Fibroblast of lung (primary cell): ENCODE results near the gene EXOC2. TPM values are rescaled to one million over a fixed set of nuclear protein-coding genes. Genes with fewer than 3 reads are reported as not detected.

ENCODE experiments used
- DNase-seq, 2 donors: peaks; one replicate each; pipeline versions ENCODE4 v3.0.0 to v3.0.0-alpha.2; 2010; ENCODE audit warnings: low read depth in 2 of 2
- H2AFZ ChIP-seq: 2 replicates; pipeline ENCODE4 v1.5.1; 2012; ENCODE audit warnings: low read length, control low read depth, inconsistent platforms
- H3K27ac ChIP-seq: 2 replicates; pipeline ENCODE4 v1.5.1; 2011; ENCODE audit warnings: low read length, control low read depth; ENCODE audit not compliant: insufficient read depth
- H3K27me3 ChIP-seq: 2 replicates; pipeline ENCODE4 v1.5.1; 2011; ENCODE audit warnings: mild to moderate bottlenecking, low read length; ENCODE audit not compliant: control insufficient read depth, insufficient read depth
- H3K36me3 ChIP-seq: 2 replicates; pipeline ENCODE4 v1.5.1; 2011; ENCODE audit warnings: low read length; ENCODE audit not compliant: control insufficient read depth, insufficient read depth
- H3K4me1 ChIP-seq: 2 replicates; pipeline ENCODE4 v1.5.1; 2011; ENCODE audit warnings: low read length; ENCODE audit not compliant: control insufficient read depth, insufficient read depth; ENCODE audit errors: extremely low read depth
- H3K4me2 ChIP-seq: 2 replicates; pipeline ENCODE4 v1.5.1; 2011; ENCODE audit warnings: low read length, control low read depth; ENCODE audit not compliant: insufficient read depth; ENCODE audit errors: extremely low read depth
- H3K4me3 ChIP-seq, 4 experiments: fragments of 200-600 bp in 1 of 4; sonication (generic) in 1 of 4; replicated peaks in 1 of 4; 2 replicates each; pipeline ENCODE4 v1.5.1; 2011 to 2016; ENCODE audit warnings: low read length in 4 of 4, low read depth in 3 of 4, mild to moderate bottlenecking in 3 of 4, control low read depth in 2 of 4, inconsistent platforms in 1 of 4, mixed read lengths in 1 of 4; ENCODE audit not compliant: insufficient read depth in 1 of 4; ENCODE audit errors: control extremely low read depth in 1 of 4
- H3K79me2 ChIP-seq: 2 replicates; pipeline ENCODE4 v1.5.1; 2012; ENCODE audit warnings: mild to moderate bottlenecking, low read length, inconsistent platforms; ENCODE audit not compliant: control insufficient read depth, insufficient read depth
- H3K9ac ChIP-seq: 2 replicates; pipeline ENCODE4 v1.5.1; 2011; ENCODE audit warnings: mild to moderate bottlenecking, low read length, control low read depth; ENCODE audit not compliant: insufficient read depth
- H3K9me3 ChIP-seq: 2 replicates; pipeline ENCODE4 v1.5.1; 2012; ENCODE audit warnings: low read depth, low read length; ENCODE audit not compliant: control insufficient read depth, insufficient read depth
- H4K20me1 ChIP-seq: 2 replicates; pipeline ENCODE4 v1.5.1; 2011; ENCODE audit warnings: low read length; ENCODE audit not compliant: control insufficient read depth, insufficient read depth; ENCODE audit errors: extremely low read depth
- CTCF ChIP-seq, 2 donors: IDR thresholded peaks in 1 of 2; conservative IDR thresholded peaks in 1 of 2; 1 replicate in 1 of 2; 2 replicates in 1 of 2; pipeline ENCODE4 v1.5.1; 2011 to 2012; ENCODE audit warnings: low read length in 2 of 2, control low read depth in 1 of 2, inconsistent platforms in 1 of 2, low read depth in 1 of 2, mild to moderate bottlenecking in 1 of 2
- EZH2 ChIP-seq: IDR thresholded peaks from 2 replicates; pipeline ENCODE4 v1.5.1; 2012; ENCODE audit warnings: low read length, control low read depth, mild to moderate bottlenecking; ENCODE audit errors: missing control alignments
- polyA plus RNA-seq, 2 donors: library from polyadenylated mRNA; depleted of rRNA in 1 of 2; stranded (reverse) in 1 of 2; unstranded in 1 of 2; fragments of >200 nt; gene quantifications; 2 replicates each; pipeline ENCODE4 v1.2.1, GENCODE V29; 2011 to 2012; ENCODE audit warnings: missing spikeins in 1 of 2
- total RNA-seq: library from RNA; depleted of rRNA; stranded (reverse); fragments of >200 nt; gene quantifications from 2 replicates; pipeline ENCODE4 v1.2.1, GENCODE V29; 2014

EXOC2 gene
- total and polyA plus RNA-seq, 2 donors (not counting 1 experiment from before 2014, with no cell fraction given) = 19.7 to 42.3 TPM

- H3K27ac ChIP-seq = no peak overlapping the region
- H3K4me3 ChIP-seq = no peak overlapping the region
- H3K4me1 ChIP-seq = no peaks in the 10 kb centered on the region
- H3K36me3 ChIP-seq = no peaks in the 10 kb centered on the region
- H3K79me2 ChIP-seq = no peaks in the 10 kb centered on the region
- H4K20me1 ChIP-seq = no peaks in the 10 kb centered on the region
- TF ChIP-seq EZH2 (no peak), CTCF (conservative IDR thresholded peaks at IDR 0.05 in 1 of 2, IDR thresholded peaks at IDR 0.05 in 1 of 2; ENCODE audit: low read depth in 1 of 2, low read length in 2 of 2) (no peak)
- DNase-seq = peak in 1 of 2 donors; percentile 11
- H3K9me3 ChIP-seq = no peaks in the 10 kb centered on the region
- no peak overlapping the region for H3K9ac ChIP-seq
- H3K27me3 ChIP-seq = no peaks in the 10 kb centered on the region
- no peak overlapping the region for H3K4me2 ChIP-seq
- no peak overlapping the region for H2AFZ ChIP-seq
These were observed 185.9 kb downstream of the EXOC2 start for GRCh38 chr6:506920-507622.

- no peak for DNase-seq
- Histone ChIP-seq H3K36me3 (no peaks in the 10 kb centered on the region), H3K27me3 (no peaks in the 10 kb centered on the region), H4K20me1 (no peaks in the 10 kb centered on the region), H3K79me2 (no peaks in the 10 kb centered on the region), H3K9me3 (no peaks in the 10 kb centered on the region), H3K27ac (no peak overlapping the region), H3K4me2 (no peak overlapping the region), H2AFZ (no peak overlapping the region), H3K4me1 (no peaks in the 10 kb centered on the region), H3K9ac (no peak overlapping the region), H3K4me3 (no peak overlapping the region)
- TF ChIP-seq EZH2 (no peak), CTCF (conservative IDR thresholded peaks at IDR 0.05 in 1 of 2, IDR thresholded peaks at IDR 0.05 in 1 of 2; ENCODE audit: low read depth in 1 of 2, low read length in 2 of 2) (no peak)
These were observed 186.4 kb downstream of the EXOC2 start for GRCh38 chr6:506508-506907.

GRCh38 chr6:505374-505773 is 187.6 kb downstream of the EXOC2 start:
- no peak overlapping the region for H2AFZ ChIP-seq
- no peaks in the 10 kb centered on the region for H3K27me3 ChIP-seq
- no peak overlapping the region for H3K4me3 ChIP-seq
- H3K79me2 ChIP-seq = no peaks in the 10 kb centered on the region
- no peak for DNase-seq
- TF ChIP-seq CTCF (conservative IDR thresholded peaks at IDR 0.05 in 1 of 2, IDR thresholded peaks at IDR 0.05 in 1 of 2; ENCODE audit: low read depth in 1 of 2, low read length in 2 of 2) (no peak), EZH2 (no peak)
- no peak overlapping the region for H3K9ac ChIP-seq
- H3K4me2 ChIP-seq = no peak overlapping the region
- H3K9me3 ChIP-seq = no peaks in the 10 kb centered on the region
- no peaks in the 10 kb centered on the region for H3K4me1 ChIP-seq
- H4K20me1 ChIP-seq = no peaks in the 10 kb centered on the region
- no peaks in the 10 kb centered on the region for H3K36me3 ChIP-seq
- no peak overlapping the region for H3K27ac ChIP-seq
